DND-41 (cell line): Measurements from ENCODE around the gene PTPN1.
"Not testable (repeated sequence)": the region's sequence is repeated elsewhere in the genome, so short reads cannot be mapped to it uniquely, and the experiment has no call there.

Experiments
- ATAC-seq: fragments of 200-7000 bp; cut with Tn5 transposase; 3 replicates; pipeline ENCODE4 v1.9.1; 2021; ENCODE audit warnings: low read depth; ENCODE audit not compliant: insufficient read depth
- DNase-seq: peaks from one replicate; pipeline ENCODE4 v3.0.0-alpha.2; 2020
- H2AFZ ChIP-seq: 2 replicates; pipeline ENCODE4 v1.6.0; 2012; ENCODE audit warnings: low read depth, low read length
- H3K27ac ChIP-seq: 2 replicates; pipeline ENCODE4 v1.5.1; 2012; ENCODE audit warnings: low read length, inconsistent platforms
- H3K27me3 ChIP-seq: fragments of 200-600 bp; sonication (generic); 2 replicates; pipeline ENCODE4 v1.6.0; 2012; ENCODE audit warnings: low read length, mild to moderate bottlenecking, inconsistent platforms; ENCODE audit not compliant: insufficient read depth, poor library complexity
- H3K36me3 ChIP-seq: 2 replicates; pipeline ENCODE4 v1.5.1; 2012; ENCODE audit warnings: low read length, inconsistent platforms; ENCODE audit not compliant: insufficient read depth
- H3K4me1 ChIP-seq: 2 replicates; pipeline ENCODE4 v1.5.1; 2012; ENCODE audit warnings: mild to moderate bottlenecking, low read length; ENCODE audit not compliant: insufficient read depth
- H3K4me2 ChIP-seq: 2 replicates; pipeline ENCODE4 v1.6.0; 2012; ENCODE audit warnings: mild to moderate bottlenecking, moderate library complexity, low read length, inconsistent platforms; ENCODE audit not compliant: insufficient read depth
- H3K4me3 ChIP-seq, 2 experiments: fragments of 200-600 bp in 1 of 2; shearing (Covaris generic) in 1 of 2; 2 replicates each; pipeline ENCODE4 v1.5.1; 2012 to 2016; ENCODE audit warnings: inconsistent platforms in 2 of 2, low read length in 2 of 2, mild to moderate bottlenecking in 2 of 2, low read depth in 1 of 2, moderate library complexity in 1 of 2
- H3K79me2 ChIP-seq: 2 replicates; pipeline ENCODE4 v1.6.0; 2012; ENCODE audit warnings: low read length, inconsistent platforms; ENCODE audit not compliant: insufficient read depth
- H3K9ac ChIP-seq: 2 replicates; pipeline ENCODE4 v1.6.0; 2012; ENCODE audit warnings: low read depth, mild to moderate bottlenecking, inconsistent platforms, low read length, moderate library complexity
- H3K9me3 ChIP-seq: 2 replicates; pipeline ENCODE4 v1.5.1; 2012; ENCODE audit warnings: low read length, moderate library complexity, mild to moderate bottlenecking, inconsistent platforms; ENCODE audit not compliant: insufficient read depth, severe bottlenecking
- H4K20me1 ChIP-seq: 2 replicates; pipeline ENCODE4 v1.6.0; 2012; ENCODE audit warnings: low read length; ENCODE audit not compliant: insufficient read depth
- CTCF ChIP-seq: IDR thresholded peaks from 2 replicates; pipeline ENCODE4 v1.5.1; 2012; ENCODE audit warnings: borderline replicate concordance, low read length, moderate library complexity, mild to moderate bottlenecking; ENCODE audit not compliant: poor library complexity, severe bottlenecking; ENCODE audit errors: extremely low read depth
- EZH2 ChIP-seq: IDR thresholded peaks from 3 replicates; pipeline ENCODE4 v1.6.1; 2012; ENCODE audit warnings: borderline replicate concordance, low read depth, mild to moderate bottlenecking, moderate library complexity, low read length, inconsistent platforms; ENCODE audit not compliant: severe bottlenecking

The PTPN1 gene

GRCh38 chr20:50472693-50473664, 37.2 kb upstream of the PTPN1 start:
- Histone ChIP-seq H4K20me1 (0 out of 2 replicates have a peak, but pooled peaks cover 2% of the 10 kb centered on the region), H3K9me3 (no peaks in the 10 kb centered on the region), H3K4me2 (no peak overlapping the region), H3K79me2 (no peaks in the 10 kb centered on the region), H3K4me1 (no peaks in the 10 kb centered on the region), H3K9ac (no peak overlapping the region), H3K27me3 (peaks cover 10% of the 10 kb centered on the region), H3K27ac (no peak overlapping the region), H3K4me3 (no peak overlapping the region), H3K36me3 (no peaks in the 10 kb centered on the region), H2AFZ (peak overlapping the region; percentile 16; the same call in 1 of the 2 replicates)
- ATAC-seq (no peak), DNase-seq (no peak)
- TF ChIP-seq CTCF (no peak), EZH2 (no peak)

- not testable (repeated sequence) for H3K79me2 ChIP-seq, H3K9ac ChIP-seq, H3K36me3 ChIP-seq, H4K20me1 ChIP-seq, H3K4me1 ChIP-seq, ATAC-seq, H3K27ac ChIP-seq, H3K9me3 ChIP-seq, H2AFZ ChIP-seq, DNase-seq, H3K4me2 ChIP-seq, H3K4me3 ChIP-seq
- peaks cover 10% of the 10 kb centered on the region for H3K27me3 ChIP-seq
These were observed 35.8 kb upstream of the PTPN1 start for GRCh38 chr20:50474356-50474755.

- ATAC-seq (no peak), DNase-seq (no peak)
- Histone ChIP-seq H3K4me3 (no peak overlapping the region), H3K36me3 (no peaks in the 10 kb centered on the region), H2AFZ (no peak overlapping the region), H3K4me2 (no peak overlapping the region), H3K27me3 (peaks cover 6% of the 10 kb centered on the region), H4K20me1 (0 out of 2 replicates have a peak, but pooled peaks cover 2% of the 10 kb centered on the region), H3K79me2 (no peaks in the 10 kb centered on the region), H3K9me3 (no peaks in the 10 kb centered on the region), H3K4me1 (no peaks in the 10 kb centered on the region), H3K9ac (no peak overlapping the region), H3K27ac (no peak overlapping the region)
- no peak for TF ChIP-seq EZH2
- TF ChIP-seq CTCF: no peak
These were observed 34.4 kb upstream of the PTPN1 start for GRCh38 chr20:50475681-50476292.

- H2AFZ ChIP-seq: no peak overlapping the region
- H3K9me3 ChIP-seq: no peaks in the 10 kb centered on the region
- H3K36me3 ChIP-seq: no peaks in the 10 kb centered on the region
- TF ChIP-seq CTCF (no peak), EZH2 (no peak)
- no peak overlapping the region for H3K4me2 ChIP-seq
- 0 out of 2 replicates have a peak, but pooled peaks cover 2% of the 10 kb centered on the region for H4K20me1 ChIP-seq
- no peaks in the 10 kb centered on the region for H3K4me1 ChIP-seq
- H3K9ac ChIP-seq: no peak overlapping the region
- ATAC-seq: no peak
- no peaks in the 10 kb centered on the region for H3K79me2 ChIP-seq
- no peak overlapping the region for H3K4me3 ChIP-seq
- peaks cover 4% of the 10 kb centered on the region for H3K27me3 ChIP-seq
- no peak for DNase-seq
- H3K27ac ChIP-seq: no peak overlapping the region
These were observed 32.8 kb upstream of the PTPN1 start for GRCh38 chr20:50477239-50477872.
